HEK293 (cell line): ENCODE measurements around the gene CPTP.

Source experiments
- CTCF ChIA-PET: fragments of 350-600 bp; formaldehyde crosslinking; extraction: SDS; loops from one replicate; lab custom pipeline; 2021; ENCODE audit warnings: antibody characterized with exemption; lab: Yijun Ruan, JAX
- POLR2A ChIA-PET: fragments of 300-600 bp; formaldehyde crosslinking; extraction: SDS; loops from one replicate; lab custom pipeline; 2020; ENCODE audit warnings: antibody characterized with exemption, inconsistent platforms; lab: Yijun Ruan, JAX
- H3K27ac ChIP-seq: fragments of 200-500 bp; sonication (Bioruptor generic); 2 replicates; pipeline ENCODE4 v1.5.1; 2014; ENCODE audit warnings: low read depth, low read length, control low read depth, inconsistent platforms; ENCODE audit errors: extremely low read depth
- H3K36me3 ChIP-seq, 2 experiments: fragments of 200-500 bp in 1 of 2; sonication (Bioruptor generic) in 1 of 2; 1 replicate in 1 of 2; 2 replicates in 1 of 2; pipeline ENCODE4 v1.5.1; 2014 to 2017; ENCODE audit warnings: inconsistent platforms in 2 of 2, low read length in 2 of 2; ENCODE audit not compliant: control insufficient read depth in 2 of 2, insufficient read depth in 1 of 2
- H3K4me1 ChIP-seq: fragments of 200-500 bp; sonication (Bioruptor generic); 2 replicates; pipeline ENCODE4 v1.5.1; 2014; ENCODE audit warnings: mild to moderate bottlenecking, low read length, inconsistent platforms; ENCODE audit not compliant: control insufficient read depth, insufficient read depth
- H3K4me3 ChIP-seq: 2 replicates; pipeline ENCODE4 v1.5.1; 2011; ENCODE audit warnings: low read depth, mild to moderate bottlenecking, control low read depth, low read length, moderate library complexity
- H3K9me3 ChIP-seq: fragments of 200-500 bp; sonication (Bioruptor generic); 2 replicates; pipeline ENCODE4 v1.5.1; 2014; ENCODE audit warnings: low read depth, low read length, inconsistent platforms; ENCODE audit not compliant: control insufficient read depth, insufficient read depth
- AEBP2 ChIP-seq: fragments of 450-650 bp; formaldehyde crosslinking; IDR thresholded peaks from 2 replicates; pipeline ENCODE4 v1.5.1; 2016; ENCODE audit warnings: missing biosample characterization, missing genetic modification characterization, borderline replicate concordance
- EGR2 ChIP-seq: fragments of 450-650 bp; formaldehyde crosslinking; IDR thresholded peaks from 2 replicates; pipeline ENCODE4 v1.5.1; 2016; ENCODE audit warnings: low read depth, missing biosample characterization, missing genetic modification characterization
- GLIS1 ChIP-seq: fragments of 450-650 bp; formaldehyde crosslinking; IDR thresholded peaks from 2 replicates; pipeline ENCODE4 v1.5.1; 2016; ENCODE audit warnings: missing biosample characterization, missing genetic modification characterization
- GLIS2 ChIP-seq: fragments of 450-650 bp; formaldehyde crosslinking; IDR thresholded peaks from 2 replicates; pipeline ENCODE4 v1.5.1; 2016; ENCODE audit warnings: missing biosample characterization, missing genetic modification characterization
- KLF16 ChIP-seq: fragments of 450-650 bp; formaldehyde crosslinking; IDR thresholded peaks from 2 replicates; pipeline ENCODE4 v1.5.1; 2017; ENCODE audit warnings: missing biosample characterization, missing genetic modification characterization
- KLF7 ChIP-seq: fragments of 450-650 bp; formaldehyde crosslinking; IDR thresholded peaks from 2 replicates; pipeline ENCODE4 v1.5.1; 2016; ENCODE audit warnings: missing biosample characterization, missing genetic modification characterization, borderline replicate concordance
- KLF8 ChIP-seq: fragments of 450-650 bp; formaldehyde crosslinking; IDR thresholded peaks from 2 replicates; pipeline ENCODE4 v1.5.1; 2016; ENCODE audit warnings: missing biosample characterization, missing genetic modification characterization
- PRDM1 ChIP-seq: fragments of 450-650 bp; formaldehyde crosslinking; IDR thresholded peaks from 2 replicates; pipeline ENCODE4; 2016; ENCODE audit warnings: missing biosample characterization, missing genetic modification characterization
- RBAK ChIP-seq: fragments of 450-650 bp; formaldehyde crosslinking; IDR thresholded peaks from 2 replicates; pipeline ENCODE4 v1.5.1; 2016; ENCODE audit warnings: missing biosample characterization, missing genetic modification characterization
- REPIN1 ChIP-seq: fragments of 450-650 bp; formaldehyde crosslinking; IDR thresholded peaks from 2 replicates; pipeline ENCODE4 v1.5.1; 2017; ENCODE audit warnings: missing biosample characterization, missing genetic modification characterization, low read depth
- SCRT2 ChIP-seq: fragments of 450-650 bp; formaldehyde crosslinking; IDR thresholded peaks from 2 replicates; pipeline ENCODE4 v1.5.1; 2016; ENCODE audit warnings: missing biosample characterization, missing genetic modification characterization
- WT1 ChIP-seq: fragments of 450-650 bp; formaldehyde crosslinking; IDR thresholded peaks from 2 replicates; pipeline ENCODE4 v1.5.1; 2016; ENCODE audit warnings: missing biosample characterization, missing genetic modification characterization
- ZFP41 ChIP-seq: fragments of 450-650 bp; formaldehyde crosslinking; IDR thresholded peaks from 2 replicates; pipeline ENCODE4 v1.5.1; 2016; ENCODE audit warnings: missing biosample characterization, missing genetic modification characterization, borderline replicate concordance
- ZIC2 ChIP-seq: fragments of 450-650 bp; formaldehyde crosslinking; IDR thresholded peaks from 2 replicates; pipeline ENCODE4 v1.5.1; 2016; ENCODE audit warnings: missing biosample characterization, missing genetic modification characterization
- ZNF114 ChIP-seq: fragments of 450-650 bp; formaldehyde crosslinking; IDR thresholded peaks from 2 replicates; pipeline ENCODE4 v1.5.0; 2017; ENCODE audit warnings: missing biosample characterization, missing genetic modification characterization
- ZNF133 ChIP-seq: fragments of 450-650 bp; formaldehyde crosslinking; IDR thresholded peaks from 2 replicates; pipeline ENCODE4 v1.5.1; 2016; ENCODE audit warnings: missing biosample characterization, missing genetic modification characterization
- ZNF140 ChIP-seq: fragments of 450-650 bp; formaldehyde crosslinking; IDR thresholded peaks from 2 replicates; pipeline ENCODE4 v1.5.1; 2016; ENCODE audit warnings: missing biosample characterization, missing genetic modification characterization
- ZNF19 ChIP-seq: fragments of 450-650 bp; formaldehyde crosslinking; IDR thresholded peaks from 2 replicates; pipeline ENCODE4; 2016; ENCODE audit warnings: missing biosample characterization, missing genetic modification characterization, low read depth
- ZNF23 ChIP-seq: fragments of 450-650 bp; formaldehyde crosslinking; IDR thresholded peaks from 2 replicates; pipeline ENCODE4 v1.5.1; 2016; ENCODE audit warnings: missing biosample characterization, missing genetic modification characterization, borderline replicate concordance
- ZNF280C ChIP-seq: fragments of 450-650 bp; formaldehyde crosslinking; IDR thresholded peaks from 2 replicates; pipeline ENCODE4 v1.5.1; 2016; ENCODE audit warnings: missing biosample characterization, missing genetic modification characterization
- ZNF354C ChIP-seq: fragments of 450-650 bp; formaldehyde crosslinking; IDR thresholded peaks from 2 replicates; pipeline ENCODE4 v1.5.1; 2016; ENCODE audit warnings: missing biosample characterization, missing genetic modification characterization, low read depth, borderline replicate concordance
- ZNF416 ChIP-seq: fragments of 450-650 bp; formaldehyde crosslinking; IDR thresholded peaks from 2 replicates; pipeline ENCODE4 v1.5.1; 2016; ENCODE audit warnings: missing biosample characterization, missing genetic modification characterization
- ZNF426 ChIP-seq: fragments of 450-650 bp; formaldehyde crosslinking; IDR thresholded peaks from 2 replicates; pipeline ENCODE4 v1.5.1; 2017; ENCODE audit warnings: missing biosample characterization, missing genetic modification characterization, mild to moderate bottlenecking, inconsistent platforms, moderate library complexity
- ZNF791 ChIP-seq: fragments of 450-650 bp; formaldehyde crosslinking; IDR thresholded peaks from 2 replicates; pipeline ENCODE4 v1.5.1; 2016; ENCODE audit warnings: missing biosample characterization, missing genetic modification characterization
- TF ChIP-seq, protein P1 (sequence below): fragments of 450-650 bp; formaldehyde crosslinking; IDR thresholded peaks from 2 replicates; pipeline ENCODE4 v1.5.1; 2016; ENCODE audit warnings: missing biosample characterization, missing genetic modification characterization
- TF ChIP-seq, protein P2 (sequence below): fragments of 450-650 bp; formaldehyde crosslinking; IDR thresholded peaks from 2 replicates; pipeline ENCODE4 v1.5.1; 2016; ENCODE audit warnings: missing biosample characterization, missing genetic modification characterization
- TF ChIP-seq, protein P3 (sequence below): fragments of 450-650 bp; formaldehyde crosslinking; IDR thresholded peaks from 2 replicates; pipeline ENCODE4 v1.5.1; 2016; ENCODE audit warnings: missing biosample characterization, missing genetic modification characterization

Gene CPTP

DNA sequence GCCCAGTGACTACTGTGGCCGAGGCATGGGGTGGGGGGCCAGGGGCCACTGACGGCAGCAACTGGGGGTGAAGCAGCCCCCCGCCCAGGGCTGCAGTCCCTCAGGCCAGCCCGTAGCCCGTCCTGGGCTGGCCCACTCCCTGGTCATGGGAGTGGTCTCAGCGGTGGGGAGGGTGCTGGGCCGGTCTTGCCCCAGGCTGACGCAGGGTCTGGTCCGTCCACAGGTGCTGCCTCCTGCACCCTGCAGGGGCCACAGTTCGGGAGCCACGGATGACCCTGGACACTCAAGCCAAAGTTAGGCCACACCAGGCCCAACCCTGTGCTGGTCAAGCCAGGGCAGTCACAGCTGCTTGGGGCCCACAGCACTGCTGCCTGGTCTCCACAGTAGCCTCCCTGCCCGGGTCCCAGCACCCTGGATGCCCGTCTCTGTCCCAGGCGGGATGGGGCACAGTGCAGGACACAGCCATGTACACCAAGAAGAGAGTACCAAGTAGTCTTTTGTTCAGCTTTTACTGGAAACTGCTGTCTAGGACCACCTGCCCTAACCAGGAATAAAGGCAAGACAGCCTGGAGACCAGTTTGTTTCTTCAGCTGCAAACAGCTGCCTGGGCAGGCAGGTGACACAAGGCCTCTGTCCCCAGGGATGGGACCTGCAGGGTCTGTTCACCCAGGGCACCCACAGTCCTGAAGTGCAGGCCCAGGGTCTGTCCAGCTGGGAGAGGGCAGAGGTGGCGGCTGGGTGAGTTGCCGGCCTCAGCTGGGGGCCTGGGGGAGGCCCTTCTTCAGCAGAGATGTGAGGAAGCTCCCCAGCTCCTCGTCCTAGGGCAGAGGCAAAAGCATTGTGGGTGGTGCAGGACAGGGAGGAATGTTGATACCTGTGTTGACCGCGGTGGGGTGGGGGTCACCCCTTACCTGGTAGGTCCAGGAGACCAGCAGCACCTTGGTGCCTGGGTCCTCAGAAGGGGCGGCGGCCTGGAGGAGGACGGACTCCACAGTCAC is 13.2 kb upstream of the CPTP start:
- H3K4me1 ChIP-seq = 0 out of 2 replicates have a peak, but pooled peaks cover under 1% of the 10 kb centered on the region
- no peak overlapping the region for H3K27ac ChIP-seq
- ChIA-PET CTCF (interaction anchor here (0.5 to 0.6 kb wide), 2 partner anchors 11 to 189 kb away, joined by 3 read pairs; no protein-coding TSS in a partner anchor), POLR2A (interaction anchor here (0.5 to 2.7 kb wide), 4 partner anchors 11 to 77 kb away, joined by 3 to 7 read pairs (median 4); no protein-coding TSS in a partner anchor)
- no peak overlapping the region for H3K4me3 ChIP-seq
- H3K9me3 ChIP-seq = no peaks in the 10 kb centered on the region
- H3K36me3 ChIP-seq = peaks cover 6 to 72% of the 10 kb centered on the region in 2 experiments; a peak in 2 of 3 replicates
- TF ChIP-seq ZNF19 (tag by site-specific recombination) = no peak
- no peak for TF ChIP-seq ZNF133
- TF ChIP-seq ZNF280C (tag by site-specific recombination) = no peak
- TF ChIP-seq PRDM1 (tag by site-specific recombination) = no peak
- TF ChIP-seq ZNF23 (tag by site-specific recombination) = no peak
- TF ChIP-seq ZIC2 (tag by site-specific recombination) = no peak
- no peak for TF ChIP-seq ZNF114 (tag by site-specific recombination)
- TF ChIP-seq, protein P1, sequence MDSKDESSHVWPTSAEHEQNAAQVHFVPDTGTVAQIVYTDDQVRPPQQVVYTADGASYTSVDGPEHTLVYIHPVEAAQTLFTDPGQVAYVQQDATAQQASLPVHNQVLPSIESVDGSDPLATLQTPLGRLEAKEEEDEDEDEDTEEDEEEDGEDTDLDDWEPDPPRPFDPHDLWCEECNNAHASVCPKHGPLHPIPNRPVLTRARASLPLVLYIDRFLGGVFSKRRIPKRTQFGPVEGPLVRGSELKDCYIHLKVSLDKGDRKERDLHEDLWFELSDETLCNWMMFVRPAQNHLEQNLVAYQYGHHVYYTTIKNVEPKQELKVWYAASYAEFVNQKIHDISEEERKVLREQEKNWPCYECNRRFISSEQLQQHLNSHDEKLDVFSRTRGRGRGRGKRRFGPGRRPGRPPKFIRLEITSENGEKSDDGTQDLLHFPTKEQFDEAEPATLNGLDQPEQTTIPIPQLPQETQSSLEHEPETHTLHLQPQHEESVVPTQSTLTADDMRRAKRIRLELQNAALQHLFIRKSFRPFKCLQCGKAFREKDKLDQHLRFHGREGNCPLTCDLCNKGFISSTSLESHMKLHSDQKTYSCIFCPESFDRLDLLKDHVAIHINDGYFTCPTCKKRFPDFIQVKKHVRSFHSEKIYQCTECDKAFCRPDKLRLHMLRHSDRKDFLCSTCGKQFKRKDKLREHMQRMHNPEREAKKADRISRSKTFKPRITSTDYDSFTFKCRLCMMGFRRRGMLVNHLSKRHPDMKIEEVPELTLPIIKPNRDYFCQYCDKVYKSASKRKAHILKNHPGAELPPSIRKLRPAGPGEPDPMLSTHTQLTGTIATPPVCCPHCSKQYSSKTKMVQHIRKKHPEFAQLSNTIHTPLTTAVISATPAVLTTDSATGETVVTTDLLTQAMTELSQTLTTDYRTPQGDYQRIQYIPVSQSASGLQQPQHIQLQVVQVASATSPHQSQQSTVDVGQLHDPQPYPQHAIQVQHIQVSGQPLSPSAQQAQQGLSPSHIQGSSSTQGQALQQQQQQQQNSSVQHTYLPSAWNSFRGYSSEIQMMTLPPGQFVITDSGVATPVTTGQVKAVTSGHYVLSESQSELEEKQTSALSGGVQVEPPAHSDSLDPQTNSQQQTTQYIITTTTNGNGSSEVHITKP (tag by site-specific recombination) = no peak
- TF ChIP-seq, protein P2, sequence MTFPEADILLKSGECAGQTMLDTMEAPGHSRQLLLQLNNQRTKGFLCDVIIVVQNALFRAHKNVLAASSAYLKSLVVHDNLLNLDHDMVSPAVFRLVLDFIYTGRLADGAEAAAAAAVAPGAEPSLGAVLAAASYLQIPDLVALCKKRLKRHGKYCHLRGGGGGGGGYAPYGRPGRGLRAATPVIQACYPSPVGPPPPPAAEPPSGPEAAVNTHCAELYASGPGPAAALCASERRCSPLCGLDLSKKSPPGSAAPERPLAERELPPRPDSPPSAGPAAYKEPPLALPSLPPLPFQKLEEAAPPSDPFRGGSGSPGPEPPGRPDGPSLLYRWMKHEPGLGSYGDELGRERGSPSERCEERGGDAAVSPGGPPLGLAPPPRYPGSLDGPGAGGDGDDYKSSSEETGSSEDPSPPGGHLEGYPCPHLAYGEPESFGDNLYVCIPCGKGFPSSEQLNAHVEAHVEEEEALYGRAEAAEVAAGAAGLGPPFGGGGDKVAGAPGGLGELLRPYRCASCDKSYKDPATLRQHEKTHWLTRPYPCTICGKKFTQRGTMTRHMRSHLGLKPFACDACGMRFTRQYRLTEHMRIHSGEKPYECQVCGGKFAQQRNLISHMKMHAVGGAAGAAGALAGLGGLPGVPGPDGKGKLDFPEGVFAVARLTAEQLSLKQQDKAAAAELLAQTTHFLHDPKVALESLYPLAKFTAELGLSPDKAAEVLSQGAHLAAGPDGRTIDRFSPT (tag by site-specific recombination) = 0 out of 2 replicates have a peak, but pooled peaks have one; percentile 9
- TF ChIP-seq EGR2 (tag by site-specific recombination) = no peak
- no peak for TF ChIP-seq ZNF140
- peak; percentile 66 for TF ChIP-seq GLIS1 (tag by site-specific recombination)
- TF ChIP-seq SCRT2 (tag by site-specific recombination) = no peak
- TF ChIP-seq KLF8 (tag by site-specific recombination) = no peak
- no peak for TF ChIP-seq REPIN1 (tag by site-specific recombination)
- no peak for TF ChIP-seq AEBP2 (tag by site-specific recombination)
- TF ChIP-seq, protein P3, sequence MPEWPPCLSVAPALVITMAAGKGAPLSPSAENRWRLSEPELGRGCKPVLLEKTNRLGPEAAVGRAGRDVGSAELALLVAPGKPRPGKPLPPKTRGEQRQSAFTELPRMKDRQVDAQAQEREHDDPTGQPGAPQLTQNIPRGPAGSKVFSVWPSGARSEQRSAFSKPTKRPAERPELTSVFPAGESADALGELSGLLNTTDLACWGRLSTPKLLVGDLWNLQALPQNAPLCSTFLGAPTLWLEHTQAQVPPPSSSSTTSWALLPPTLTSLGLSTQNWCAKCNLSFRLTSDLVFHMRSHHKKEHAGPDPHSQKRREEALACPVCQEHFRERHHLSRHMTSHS = no peak
- TF ChIP-seq WT1 (tag by site-specific recombination) = no peak
- peak; percentile 52 for TF ChIP-seq GLIS2 (tag by site-specific recombination)
- TF ChIP-seq ZNF791 (tag by site-specific recombination) = no peak
- no peak for TF ChIP-seq ZFP41 (tag by site-specific recombination)
- no peak for TF ChIP-seq RBAK
- TF ChIP-seq ZNF354C (tag by site-specific recombination) = no peak
- TF ChIP-seq ZNF426 (tag by site-specific recombination) = no peak
- no peak for TF ChIP-seq ZNF416 (tag by site-specific recombination)
- no peak for TF ChIP-seq KLF16 (tag by site-specific recombination)
- no peak for TF ChIP-seq KLF7 (tag by site-specific recombination)
